ENCODE measurements around the gene ELL2. TPM values are rescaled to one million over a fixed set of nuclear protein-coding genes. Genes with fewer than 3 reads are reported as not detected.
"Not testable (repeated sequence)": the region's sequence is repeated elsewhere in the genome, so short reads cannot be mapped to it uniquely, and the experiment has no call there.

The ELL2 gene
- total and polyA plus RNA-seq, 12 donors, result 10.5 to 68.2 (median 27.2) TPM

GRCh38 chr5:95872346-95873268 is 89.0 kb downstream of the ELL2 start:
- Histone ChIP-seq H3K9me3 (no peaks in the 10 kb centered on the region), H3K36me3 (no peaks in the 10 kb centered on the region), H3K4me1 (peaks cover 0 to 42% (median 14%) of the 10 kb centered on the region in 9 donors), H3K4me3 (no peak overlapping the region), H3K27me3 (no peaks in the 10 kb centered on the region), H3K27ac (no peak overlapping the region)
- no peak for TF ChIP-seq CTCF (IDR thresholded peaks at IDR 0.05)
- peak in 1 of 8 donors; percentile 36 for ATAC-seq
- 52 to 63% methylated on average over 6 of the region's 6 CpGs for WGBS, 2 donors
- intact Hi-C loops (cut with DNase I), result no loop called here
- no peak for DNase-seq

- H3K27ac ChIP-seq, result peak overlapping the region in 1 of 10 donors; percentile 85
- no peak overlapping the region for H3K4me3 ChIP-seq
- intact Hi-C loops (cut with DNase I), result no loop called here
- 97 to 98% methylated on average over 9 of the region's 9 CpGs for WGBS, 2 donors
- no peak for TF ChIP-seq CTCF (IDR thresholded peaks at IDR 0.05)
- no peak for DNase-seq
- H3K36me3 ChIP-seq, result no peaks in the 10 kb centered on the region
- no peak for ATAC-seq
- H3K9me3 ChIP-seq, result no peaks in the 10 kb centered on the region
- no peaks in the 10 kb centered on the region for H3K27me3 ChIP-seq
- peaks cover 0 to 51% (median 14%) of the 10 kb centered on the region in 9 donors for H3K4me1 ChIP-seq
Observed at GRCh38 chr5:95871146-95871806, 90.4 kb downstream of the ELL2 start.

- WGBS, 2 donors, result 48 to 63% methylated on average over 1 of the region's 1 CpG
- H3K27ac ChIP-seq, result peak overlapping the region in 7 of 10 donors; percentile 15 to 85 (median 52)
- intact Hi-C loops (cut with DNase I), result no loop called here
Observed at GRCh38 chr5:95870105-95870672, 91.5 kb downstream of the ELL2 start.

GRCh38 chr5:95869173-95869855 is 92.3 kb downstream of the ELL2 start:
- H3K36me3 ChIP-seq, H3K4me3 ChIP-seq, H3K9me3 ChIP-seq, H3K27me3 ChIP-seq, DNase-seq: not testable (repeated sequence)
- ATAC-seq, result peak in 4 of 8 donors; percentile 16 to 32 (median 20)
- intact Hi-C loops (cut with DNase I), result loop anchor here in 3 of 10 donors (10.0 kb wide), 3 partner anchors 85 to 735 kb away; no protein-coding TSS in a partner anchor
- H3K27ac ChIP-seq, result peak overlapping the region in 3 of 10 donors; percentile 52 to 85 (median 57)
- H3K4me1 ChIP-seq, result peaks cover 0 to 60% (median 14%) of the 10 kb centered on the region in 9 donors
- 52 to 76% methylated on average over 3 of the region's 3 CpGs for WGBS, 2 donors

More at GRCh38 chr5:95870105-95870672, 91.5 kb downstream of the ELL2 start:
- no peaks in the 10 kb centered on the region for H3K9me3 ChIP-seq
- ATAC-seq (peak; percentile 38 to 79 (median 60)), DNase-seq (no peak)
- peaks cover 0 to 59% (median 14%) of the 10 kb centered on the region in 9 donors for H3K4me1 ChIP-seq
- H3K36me3 ChIP-seq, result no peaks in the 10 kb centered on the region
- no peaks in the 10 kb centered on the region for H3K27me3 ChIP-seq
- H3K4me3 ChIP-seq, result no peak overlapping the region
- TF ChIP-seq CTCF (IDR thresholded peaks at IDR 0.05), result no peak

Measured in heart right ventricle (tissue), 16 donors.